Measurements from ENCODE around the gene ADAM19. TPM values are rescaled to one million over a fixed set of nuclear protein-coding genes. Genes with fewer than 3 reads are reported as not detected.

ADAM19 gene
- total RNA-seq, 1 donor from 2014 or later: 64.5 TPM

GRCh38 chr5:157528036-157528632 is 47.4 kb downstream of the ADAM19 start:
- no peak for DNase-seq (ENCODE audit: extremely low spot score, unreplicated experiment)
- Mint-ChIP-seq H3K4me3 (ENCODE audit: unreplicated experiment) (no peak overlapping the region), H3K9me3 (ENCODE audit: unreplicated experiment) (no peaks in the 10 kb centered on the region), H3K27ac (ENCODE audit: unreplicated experiment) (no peak overlapping the region), H3K27me3 (ENCODE audit: unreplicated experiment) (no peaks in the 10 kb centered on the region), H3K4me1 (ENCODE audit: unreplicated experiment) (peaks cover 13% of the 10 kb centered on the region), H3K36me3 (ENCODE audit: unreplicated experiment) (peaks cover 48% of the 10 kb centered on the region)
- no peak for TF ChIP-seq CTCF (IDR thresholded peaks at IDR 0.05)

- DNase-seq (ENCODE audit: extremely low spot score, unreplicated experiment): no peak
- Mint-ChIP-seq H3K4me3 (ENCODE audit: unreplicated experiment) (no peak overlapping the region), H3K27ac (ENCODE audit: unreplicated experiment) (no peak overlapping the region), H3K9me3 (ENCODE audit: unreplicated experiment) (no peaks in the 10 kb centered on the region), H3K4me1 (ENCODE audit: unreplicated experiment) (peaks cover 13% of the 10 kb centered on the region), H3K36me3 (ENCODE audit: unreplicated experiment) (peaks cover 31% of the 10 kb centered on the region), H3K27me3 (ENCODE audit: unreplicated experiment) (no peaks in the 10 kb centered on the region)
- no peak for TF ChIP-seq CTCF (IDR thresholded peaks at IDR 0.05)
Measured at GRCh38 chr5:157524887-157525286, 50.7 kb downstream of the ADAM19 start.

GRCh38 chr5:157523976-157524375 is 51.6 kb downstream of the ADAM19 start:
- Mint-ChIP-seq H3K27me3 (ENCODE audit: unreplicated experiment) (no peaks in the 10 kb centered on the region), H3K27ac (ENCODE audit: unreplicated experiment) (peak overlapping the region; percentile 64), H3K4me3 (ENCODE audit: unreplicated experiment) (no peak overlapping the region), H3K4me1 (ENCODE audit: unreplicated experiment) (peaks cover 13% of the 10 kb centered on the region), H3K9me3 (ENCODE audit: unreplicated experiment) (no peaks in the 10 kb centered on the region), H3K36me3 (ENCODE audit: unreplicated experiment) (peaks cover 24% of the 10 kb centered on the region)
- no peak for TF ChIP-seq CTCF (IDR thresholded peaks at IDR 0.05)
- no peak for DNase-seq (ENCODE audit: extremely low spot score, unreplicated experiment)

- no peak for DNase-seq (ENCODE audit: extremely low spot score, unreplicated experiment)
- Mint-ChIP-seq H3K9me3 (ENCODE audit: unreplicated experiment) (no peaks in the 10 kb centered on the region), H3K36me3 (ENCODE audit: unreplicated experiment) (peaks cover 26% of the 10 kb centered on the region), H3K27me3 (ENCODE audit: unreplicated experiment) (no peaks in the 10 kb centered on the region), H3K4me3 (ENCODE audit: unreplicated experiment) (no peak overlapping the region), H3K4me1 (ENCODE audit: unreplicated experiment) (peaks cover 22% of the 10 kb centered on the region), H3K27ac (ENCODE audit: unreplicated experiment) (no peak overlapping the region)
- no peak for TF ChIP-seq CTCF (IDR thresholded peaks at IDR 0.05)
Measured at GRCh38 chr5:157521704-157522029, 53.9 kb downstream of the ADAM19 start.

- H3K9me3 Mint-ChIP-seq (ENCODE audit: unreplicated experiment): no peaks in the 10 kb centered on the region
- no peak for DNase-seq (ENCODE audit: extremely low spot score, unreplicated experiment)
- peaks cover 27% of the 10 kb centered on the region for H3K4me1 Mint-ChIP-seq (ENCODE audit: unreplicated experiment)
- H3K27me3 Mint-ChIP-seq (ENCODE audit: unreplicated experiment): no peaks in the 10 kb centered on the region
- no peak overlapping the region for H3K27ac Mint-ChIP-seq (ENCODE audit: unreplicated experiment)
- H3K4me3 Mint-ChIP-seq (ENCODE audit: unreplicated experiment): no peak overlapping the region
- no peak for TF ChIP-seq CTCF (IDR thresholded peaks at IDR 0.05)
- H3K36me3 Mint-ChIP-seq (ENCODE audit: unreplicated experiment): peaks cover 26% of the 10 kb centered on the region
Measured at GRCh38 chr5:157520911-157521703, 54.5 kb downstream of the ADAM19 start.

Measured in osteocyte (in vitro differentiated cells).